A549 (cell line): Measurements from ENCODE around the gene MUCL3. TPM values are rescaled to one million over a fixed set of nuclear protein-coding genes. Genes with fewer than 3 reads are reported as not detected.

ENCODE experiments used
- ATAC-seq, 2 experiments: fragments of 200-7000 bp in 1 of 2; fragments of >200 bp in 1 of 2; cut with Nextera tagmentation in 1 of 2; cut with Tn5 transposase in 1 of 2; 3 replicates each; pipeline versions ENCODE4 v1.8.0 to v1.9.1; 2018 to 2020; ENCODE audit warnings: mild to moderate bottlenecking in 1 of 2, moderate library complexity in 1 of 2
- CTCF ChIA-PET: fragments of 300-600 bp; sonication (Branson Sonifier 250); formaldehyde crosslinking; extraction: SDS; loops from one replicate; lab custom pipeline; 2021; ENCODE audit warnings: antibody characterized with exemption, inconsistent platforms; lab: Yijun Ruan, JAX
- POLR2A ChIA-PET: fragments of 350-600 bp; formaldehyde crosslinking; extraction: SDS; loops from one replicate; lab custom pipeline; 2021; ENCODE audit warnings: antibody characterized with exemption, inconsistent platforms; lab: Yijun Ruan, JAX
- DNase-seq, 2 experiments: peaks; one replicate each; pipeline versions ENCODE4 v3.0.0 to v3.0.0-alpha.2; 2011 to 2016; ENCODE audit warnings: low read depth in 1 of 2, low spot score in 1 of 2
- FAIRE-seq: peaks from 2 replicates; lab custom pipeline; 2011; peaks lifted over from hg19 to GRCh38; lab: Jason Lieb, UNC
- H3K27ac ChIP-seq, 2 experiments: fragments of >200 bp; sonication (Bioruptor Twin); formaldehyde crosslinking; 3 replicates each; pipeline ENCODE4 v1.5.1; 2016 to 2017
- H3K4me1 ChIP-seq: fragments of >200 bp; sonication (Bioruptor Twin); formaldehyde crosslinking; 3 replicates; pipeline ENCODE4 v1.6.1; 2016
- H3K4me2 ChIP-seq: fragments of >200 bp; sonication (Bioruptor Twin); formaldehyde crosslinking; 3 replicates; pipeline ENCODE4 v1.6.1; 2016
- H3K4me3 ChIP-seq: fragments of >200 bp; sonication (Bioruptor Twin); formaldehyde crosslinking; 3 replicates; pipeline ENCODE4 v1.5.1; 2016
- H3K9me3 ChIP-seq: fragments of >200 bp; sonication (Bioruptor Twin); formaldehyde crosslinking; 3 replicates; pipeline ENCODE4 v1.6.1; 2016
- CBX2 ChIP-seq: fragments of 200-600 bp; sonication (generic); IDR thresholded peaks from 2 replicates; pipeline ENCODE4 v1.6.1; 2016; ENCODE audit warnings: low read depth, mild to moderate bottlenecking, borderline replicate concordance
- CEBPB ChIP-seq, 2 experiments: fragments of >200 bp in 1 of 2; sonication (Bioruptor Twin) in 1 of 2; formaldehyde crosslinking in 1 of 2; IDR thresholded peaks; 2 replicates each; pipeline ENCODE4 v1.6.1; 2012 to 2016
- CHD2 ChIP-seq: fragments of 150-350 bp; IDR thresholded peaks from 2 replicates; pipeline ENCODE4 v1.6.1; 2014; ENCODE audit warnings: low read length; ENCODE audit not compliant: partially characterized antibody
- EHMT2 ChIP-seq: fragments of 200-600 bp; sonication (generic); IDR thresholded peaks from 2 replicates; pipeline ENCODE4 v1.6.1; 2016; ENCODE audit warnings: antibody characterized with exemption, low read depth, mild to moderate bottlenecking, moderate library complexity
- ESRRA ChIP-seq: fragments of 150-350 bp; IDR thresholded peaks from 2 replicates; pipeline ENCODE4 v1.6.1; 2014; ENCODE audit warnings: mild to moderate bottlenecking, low read length, borderline replicate concordance
- GATA3 ChIP-seq: IDR thresholded peaks from 2 replicates; pipeline ENCODE4 v1.6.1; 2012; ENCODE audit warnings: borderline replicate concordance
- HOXB13 ChIP-seq: fragments of 250-450 bp; sonication (Bioruptor Pico); IDR thresholded peaks from 2 replicates; pipeline ENCODE4 v1.5.0; 2020; ENCODE audit warnings: low read depth, mild to moderate bottlenecking, moderate library complexity
- JUNB ChIP-seq: fragments of >200 bp; sonication (Bioruptor Twin); formaldehyde crosslinking; IDR thresholded peaks from 2 replicates; pipeline ENCODE4 v1.6.1; 2016
- KDM1A ChIP-seq: fragments of 200-600 bp; sonication (generic); IDR thresholded peaks from 2 replicates; pipeline ENCODE4 v1.6.1; 2016; ENCODE audit warnings: low read depth, mild to moderate bottlenecking
- NPAS2 ChIP-seq: fragments of 250-450 bp; sonication (Bioruptor Pico); IDR thresholded peaks from 2 replicates; pipeline ENCODE4 v1.8.0; 2022; ENCODE audit warnings: mild to moderate bottlenecking, moderate library complexity, borderline replicate concordance
- POLR2A ChIP-seq: IDR thresholded peaks from 2 replicates; pipeline ENCODE4 v1.6.1; 2012; ENCODE audit warnings: mild to moderate bottlenecking, low read length
- POLR2AphosphoS2 ChIP-seq: conservative IDR thresholded peaks from 2 replicates; pipeline ENCODE4 v1.6.1; 2012; ENCODE audit warnings: low read length, improper control_type of control experiment, inconsistent platforms
- SMC3 ChIP-seq: fragments of >200 bp; sonication (Bioruptor Twin); formaldehyde crosslinking; IDR thresholded peaks from 3 replicates; pipeline ENCODE4 v1.6.1; 2018; ENCODE audit warnings: inconsistent platforms
- ZNF302 ChIP-seq: fragments of 250-450 bp; sonication (Bioruptor Pico); IDR thresholded peaks from 2 replicates; pipeline ENCODE4 v1.9.0; 2021; ENCODE audit warnings: inconsistent platforms, mild to moderate bottlenecking, moderate library complexity
- ZSCAN20 ChIP-seq: fragments of 250-450 bp; sonication (Bioruptor Pico); IDR thresholded peaks from 2 replicates; pipeline ENCODE4 v1.8.0; 2022; ENCODE audit warnings: mild to moderate bottlenecking, moderate library complexity
- WGBS: methylation state at CpG from one replicate; pipeline ENCODE4 v1.1.6; 2017; ENCODE audit errors: missing lambda C conversion rate; 5-methylcytosine and 5-hydroxymethylcytosine counted together
- polyA plus RNA-seq, 4 experiments: library from polyadenylated mRNA; depleted of rRNA in 3 of 4; stranded (reverse); fragments of >200 nt; fragmentation: RNase III in 1 of 4; extraction: RNeasy Plus Mini Kit Qiagen cat#74134 plus additional on column Dnase treatment in 1 of 4; gene quantifications; 2 replicates in 3 of 4; 3 replicates in 1 of 4; pipeline ENCODE4 v1.2.3, GENCODE V29; 2011 to 2017
- TF ChIP-seq, protein P1 (sequence below): fragments of 200-600 bp; sonication (generic); IDR thresholded peaks from 2 replicates; pipeline ENCODE4 v1.6.1; 2016; ENCODE audit warnings: antibody characterized with exemption, mild to moderate bottlenecking, moderate library complexity
- TF ChIP-seq, protein P2 (sequence below): fragments of >200 bp; sonication (Bioruptor Twin); formaldehyde crosslinking; IDR thresholded peaks from 3 replicates; pipeline ENCODE4 v1.6.1; 2016
- TF ChIP-seq, protein P3 (sequence below): fragments of 250-450 bp; sonication (Bioruptor Pico); IDR thresholded peaks from 2 replicates; pipeline ENCODE4 v1.5.0; 2021; ENCODE audit warnings: mild to moderate bottlenecking, moderate library complexity, borderline replicate concordance

MUCL3 gene
- polyA plus RNA-seq, 2 of the 4 experiments (the other 2 are of a cell fraction) = 0.01 to 0.03 TPM

DNA sequence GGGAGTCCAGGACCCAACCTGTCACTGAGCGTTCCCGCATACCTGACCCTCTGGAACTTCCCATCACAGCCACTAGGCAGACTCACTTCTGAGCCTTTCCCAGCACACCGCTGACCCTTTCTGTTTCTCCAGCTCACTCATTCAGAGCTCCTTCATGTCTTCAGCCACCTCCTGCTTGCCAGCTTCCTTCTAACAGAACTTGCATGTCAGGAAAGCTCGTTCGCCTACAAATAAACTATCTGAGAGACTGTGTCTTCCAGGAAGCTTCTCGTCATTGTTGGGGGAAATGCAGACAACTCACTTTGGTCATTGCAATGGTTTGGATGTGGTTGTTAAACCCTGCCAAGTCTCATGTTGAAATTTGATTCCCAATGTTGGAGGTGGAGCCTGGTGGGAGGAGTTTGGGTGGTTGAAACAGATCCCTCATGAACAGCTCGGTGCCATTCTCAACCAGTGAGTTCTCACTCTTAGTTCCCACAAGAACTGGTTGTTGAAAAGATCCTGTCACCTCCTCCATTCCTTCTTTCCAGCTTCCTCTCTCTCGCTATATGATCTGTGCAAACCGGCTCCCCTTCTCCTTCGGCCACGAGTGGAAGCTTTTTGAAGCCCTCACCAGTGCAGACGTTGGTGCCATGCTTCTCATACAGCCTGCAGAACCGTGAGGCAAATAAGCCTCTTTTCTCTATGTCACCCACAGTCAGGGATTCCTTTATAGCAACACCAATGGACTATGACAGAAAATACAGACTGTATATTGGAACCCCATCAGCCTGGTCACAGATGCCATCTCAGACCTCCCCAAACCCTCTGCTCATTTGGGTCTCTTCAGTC lies 41.4 kb downstream of the MUCL3 start (continued):
- TF ChIP-seq, protein P1, sequence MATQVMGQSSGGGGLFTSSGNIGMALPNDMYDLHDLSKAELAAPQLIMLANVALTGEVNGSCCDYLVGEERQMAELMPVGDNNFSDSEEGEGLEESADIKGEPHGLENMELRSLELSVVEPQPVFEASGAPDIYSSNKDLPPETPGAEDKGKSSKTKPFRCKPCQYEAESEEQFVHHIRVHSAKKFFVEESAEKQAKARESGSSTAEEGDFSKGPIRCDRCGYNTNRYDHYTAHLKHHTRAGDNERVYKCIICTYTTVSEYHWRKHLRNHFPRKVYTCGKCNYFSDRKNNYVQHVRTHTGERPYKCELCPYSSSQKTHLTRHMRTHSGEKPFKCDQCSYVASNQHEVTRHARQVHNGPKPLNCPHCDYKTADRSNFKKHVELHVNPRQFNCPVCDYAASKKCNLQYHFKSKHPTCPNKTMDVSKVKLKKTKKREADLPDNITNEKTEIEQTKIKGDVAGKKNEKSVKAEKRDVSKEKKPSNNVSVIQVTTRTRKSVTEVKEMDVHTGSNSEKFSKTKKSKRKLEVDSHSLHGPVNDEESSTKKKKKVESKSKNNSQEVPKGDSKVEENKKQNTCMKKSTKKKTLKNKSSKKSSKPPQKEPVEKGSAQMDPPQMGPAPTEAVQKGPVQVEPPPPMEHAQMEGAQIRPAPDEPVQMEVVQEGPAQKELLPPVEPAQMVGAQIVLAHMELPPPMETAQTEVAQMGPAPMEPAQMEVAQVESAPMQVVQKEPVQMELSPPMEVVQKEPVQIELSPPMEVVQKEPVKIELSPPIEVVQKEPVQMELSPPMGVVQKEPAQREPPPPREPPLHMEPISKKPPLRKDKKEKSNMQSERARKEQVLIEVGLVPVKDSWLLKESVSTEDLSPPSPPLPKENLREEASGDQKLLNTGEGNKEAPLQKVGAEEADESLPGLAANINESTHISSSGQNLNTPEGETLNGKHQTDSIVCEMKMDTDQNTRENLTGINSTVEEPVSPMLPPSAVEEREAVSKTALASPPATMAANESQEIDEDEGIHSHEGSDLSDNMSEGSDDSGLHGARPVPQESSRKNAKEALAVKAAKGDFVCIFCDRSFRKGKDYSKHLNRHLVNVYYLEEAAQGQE = no peak
- no peak for TF ChIP-seq GATA3
- no peak for TF ChIP-seq ZNF302 (CRISPR knock-in tag)
- TF ChIP-seq, protein P2, sequence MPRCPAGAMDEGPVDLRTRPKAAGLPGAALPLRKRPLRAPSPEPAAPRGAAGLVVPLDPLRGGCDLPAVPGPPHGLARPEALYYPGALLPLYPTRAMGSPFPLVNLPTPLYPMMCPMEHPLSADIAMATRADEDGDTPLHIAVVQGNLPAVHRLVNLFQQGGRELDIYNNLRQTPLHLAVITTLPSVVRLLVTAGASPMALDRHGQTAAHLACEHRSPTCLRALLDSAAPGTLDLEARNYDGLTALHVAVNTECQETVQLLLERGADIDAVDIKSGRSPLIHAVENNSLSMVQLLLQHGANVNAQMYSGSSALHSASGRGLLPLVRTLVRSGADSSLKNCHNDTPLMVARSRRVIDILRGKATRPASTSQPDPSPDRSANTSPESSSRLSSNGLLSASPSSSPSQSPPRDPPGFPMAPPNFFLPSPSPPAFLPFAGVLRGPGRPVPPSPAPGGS = no peak
- no peak for TF ChIP-seq ZSCAN20 (CRISPR knock-in tag)
- TF ChIP-seq SMC3 = no peak
- no peak for TF ChIP-seq JUNB
- TF ChIP-seq CEBPB (IDR thresholded peaks at IDR 0.05) = no peak
- TF ChIP-seq POLR2AphosphoS2 = no peak
- no peak for TF ChIP-seq KDM1A
- TF ChIP-seq EHMT2 = no peak
- TF ChIP-seq, all 56 proteins: peak for 0

DNA sequence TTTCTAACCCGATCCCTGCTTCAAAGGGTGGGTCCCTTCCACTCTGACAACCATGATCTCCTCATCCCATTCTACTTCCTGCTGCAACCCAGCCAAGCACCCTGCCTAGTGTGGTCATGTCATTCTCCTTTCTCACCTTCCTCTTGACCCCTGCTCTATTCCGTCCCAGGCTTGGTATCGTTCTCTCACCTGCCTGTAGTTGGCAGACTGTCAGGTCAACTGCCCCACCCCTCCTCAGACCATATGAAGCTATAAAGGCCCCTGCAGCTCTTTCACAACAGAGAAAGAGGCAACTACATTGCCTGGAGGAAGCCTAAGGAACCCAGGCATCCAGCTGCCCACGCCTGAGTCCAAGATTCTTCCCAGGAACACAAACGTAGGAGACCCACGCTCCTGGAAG lies 42.7 kb downstream of the MUCL3 start, which contains the start of gene MUC21:
MUC21 (plus strand) TSS at position 280 of the 400 bp plus-strand sequence. CDS start 241 bp downstream, outside the sequence.
- ATAC-seq = no peak
- WGBS = 66% methylated on average over 6 of the region's 6 CpGs
- no peaks in the 10 kb centered on the region for H3K9me3 ChIP-seq
- DNase-seq = no peak
- ChIA-PET POLR2A (no interaction called here), CTCF (interaction anchor here (1.5 kb wide), 1 partner anchor 12 kb away, joined by 3 read pairs; no protein-coding TSS in a partner anchor)
- no peak within 1 kb of the TSS for H3K27ac ChIP-seq
- H3K4me1 ChIP-seq = no peaks in the 10 kb centered on the region
- TF ChIP-seq, protein P2 = no peak
- no peak for TF ChIP-seq CBX2
- no peak within 1 kb of the TSS for H3K4me2 ChIP-seq
- FAIRE-seq = no peak
- no peak within 1 kb of the TSS for H3K4me3 ChIP-seq

DNA sequence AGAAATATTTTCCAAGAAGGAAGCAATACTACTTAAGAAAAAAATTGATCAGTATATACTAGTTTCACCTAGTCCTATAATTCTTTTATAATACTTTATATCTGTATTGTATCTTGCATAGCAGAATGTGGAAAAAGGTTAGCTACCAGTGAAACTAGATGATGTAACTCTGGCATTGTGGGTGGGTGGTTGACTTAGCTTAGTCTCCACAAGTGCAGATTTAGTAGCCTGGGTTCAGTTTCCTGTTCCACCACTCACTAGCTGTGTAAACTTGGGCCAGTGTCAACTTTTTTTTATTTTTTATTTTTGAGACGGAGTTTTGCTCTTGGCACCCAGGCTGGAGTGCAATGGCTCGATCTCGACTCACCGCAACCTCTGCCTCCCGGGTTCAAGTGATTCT lies 44.7 kb downstream of the MUCL3 start:
- ChIA-PET POLR2A (no interaction called here), CTCF (no interaction called here)
- 80% methylated on average over 5 of the region's 5 CpGs for WGBS
- ATAC-seq (no peak), DNase-seq (no peak), FAIRE-seq (no peak)
- TF ChIP-seq ESRRA (no peak), HOXB13 (no peak), NPAS2 (CRISPR knock-in tag) (no peak), CHD2 (no peak), POLR2A (no peak)
- TF ChIP-seq, protein P3, sequence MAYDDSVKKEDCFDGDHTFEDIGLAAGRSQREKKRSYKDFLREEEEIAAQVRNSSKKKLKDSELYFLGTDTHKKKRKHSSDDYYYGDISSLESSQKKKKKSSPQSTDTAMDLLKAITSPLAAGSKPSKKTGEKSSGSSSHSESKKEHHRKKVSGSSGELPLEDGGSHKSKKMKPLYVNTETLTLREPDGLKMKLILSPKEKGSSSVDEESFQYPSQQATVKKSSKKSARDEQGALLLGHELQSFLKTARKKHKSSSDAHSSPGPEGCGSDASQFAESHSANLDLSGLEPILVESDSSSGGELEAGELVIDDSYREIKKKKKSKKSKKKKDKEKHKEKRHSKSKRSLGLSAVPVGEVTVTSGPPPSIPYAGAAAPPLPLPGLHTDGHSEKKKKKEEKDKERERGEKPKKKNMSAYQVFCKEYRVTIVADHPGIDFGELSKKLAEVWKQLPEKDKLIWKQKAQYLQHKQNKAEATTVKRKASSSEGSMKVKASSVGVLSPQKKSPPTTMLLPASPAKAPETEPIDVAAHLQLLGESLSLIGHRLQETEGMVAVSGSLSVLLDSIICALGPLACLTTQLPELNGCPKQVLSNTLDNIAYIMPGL = no peak
- H3K4me3 ChIP-seq = no peak overlapping the region
- H3K4me2 ChIP-seq = no peak overlapping the region
- H3K27ac ChIP-seq = no peak overlapping the region
- H3K9me3 ChIP-seq = no peaks in the 10 kb centered on the region
- no peaks in the 10 kb centered on the region for H3K4me1 ChIP-seq
